Activated naive CD8-positive, alpha-beta T cell treated with anti-CD3 and anti-CD28 coated beads, Interleukin-2, amount 10 ng/mL, durations not matched to agents 7 days and 5 days (primary cell): ENCODE data around the gene EGFR. TPM values are rescaled to one million over a fixed set of nuclear protein-coding genes. Genes with fewer than 3 reads are reported as not detected.

ENCODE experiments used
- ATAC-seq: fragments of 150-1000 bp; cut with Tn5 transposase; one replicate; pipeline ENCODE4 v1.10.0; 2021; ENCODE audit warnings: low read depth, moderate library complexity
- POLR2A ChIA-PET: fragments of 350-600 bp; sonication (Branson Sonifier 250); formaldehyde crosslinking; loops from one replicate; lab custom pipeline; 2021; ENCODE audit warnings: antibody characterized with exemption; lab: Charles Lee
- DNase-seq: peaks from one replicate; pipeline ENCODE4 v3.0.0; 2021
- H3K27ac Mint-ChIP-seq: one replicate; pipeline ENCODE4 v1.8.0; 2022; ENCODE audit warnings: mild to moderate bottlenecking, mixed read lengths
- H3K27me3 Mint-ChIP-seq: one replicate; pipeline ENCODE4 v1.8.0; 2022; ENCODE audit warnings: mild to moderate bottlenecking, moderate library complexity, mixed read lengths
- H3K36me3 Mint-ChIP-seq: one replicate; pipeline ENCODE4 v1.8.0; 2021; ENCODE audit warnings: mild to moderate bottlenecking, mixed read lengths
- H3K4me1 Mint-ChIP-seq: one replicate; pipeline ENCODE4 v1.8.0; 2021; ENCODE audit warnings: mixed read lengths
- H3K4me3 Mint-ChIP-seq: one replicate; pipeline ENCODE4 v1.8.0; 2022; ENCODE audit warnings: mild to moderate bottlenecking, moderate library complexity, mixed read lengths
- H3K9me3 Mint-ChIP-seq: one replicate; pipeline ENCODE4 v1.8.0; 2021; ENCODE audit warnings: mixed read lengths
- total RNA-seq, 2 experiments: library from RNA; stranded (reverse); gene quantifications; one replicate each; pipeline ENCODE4 v1.2.3, GENCODE V29; 2021

EGFR gene
- total RNA-seq, 2 experiments from 2014 or later, result not detected

- Mint-ChIP-seq H3K4me1 (no peaks in the 10 kb centered on the region), H3K27me3 (no peaks in the 10 kb centered on the region), H3K27ac (no peak overlapping the region), H3K9me3 (no peaks in the 10 kb centered on the region), H3K36me3 (no peaks in the 10 kb centered on the region), H3K4me3 (no peak overlapping the region)
- no peak for DNase-seq
- POLR2A ChIA-PET, result no interaction called here
- no peak for ATAC-seq
These were observed 114.2 kb downstream of the EGFR start for GRCh38 chr7:55132890-55133551.

GRCh38 chr7:55133630-55134358 is 115.0 kb downstream of the EGFR start:
- H3K4me3 Mint-ChIP-seq, result no peak overlapping the region
- no peaks in the 10 kb centered on the region for H3K27me3 Mint-ChIP-seq
- H3K4me1 Mint-ChIP-seq, result no peaks in the 10 kb centered on the region
- POLR2A ChIA-PET, result no interaction called here
- ATAC-seq, result no peak
- H3K27ac Mint-ChIP-seq, result no peak overlapping the region
- DNase-seq, result no peak
- peaks cover 2% of the 10 kb centered on the region for H3K9me3 Mint-ChIP-seq
- H3K36me3 Mint-ChIP-seq, result no peaks in the 10 kb centered on the region

- Mint-ChIP-seq H3K27ac (no peak overlapping the region), H3K36me3 (no peaks in the 10 kb centered on the region), H3K4me1 (no peaks in the 10 kb centered on the region), H3K27me3 (no peaks in the 10 kb centered on the region), H3K4me3 (no peak overlapping the region), H3K9me3 (peaks cover 4% of the 10 kb centered on the region)
- DNase-seq (no peak), ATAC-seq (no peak)
- POLR2A ChIA-PET, result no interaction called here
These were observed 115.5 kb downstream of the EGFR start for GRCh38 chr7:55134359-55134725.

- Mint-ChIP-seq H3K4me3 (no peak overlapping the region), H3K9me3 (peaks cover 4% of the 10 kb centered on the region), H3K4me1 (no peaks in the 10 kb centered on the region), H3K36me3 (no peaks in the 10 kb centered on the region), H3K27me3 (no peaks in the 10 kb centered on the region), H3K27ac (no peak overlapping the region)
- DNase-seq (no peak), ATAC-seq (no peak)
- POLR2A ChIA-PET, result no interaction called here
These were observed 116.0 kb downstream of the EGFR start for GRCh38 chr7:55134786-55135185.

- ATAC-seq, result no peak
- Mint-ChIP-seq H3K36me3 (no peaks in the 10 kb centered on the region), H3K9me3 (peaks cover 4% of the 10 kb centered on the region), H3K4me1 (no peaks in the 10 kb centered on the region), H3K27ac (no peak overlapping the region), H3K27me3 (no peaks in the 10 kb centered on the region), H3K4me3 (no peak overlapping the region)
- DNase-seq, result no peak
- POLR2A ChIA-PET, result no interaction called here
These were observed 116.6 kb downstream of the EGFR start for GRCh38 chr7:55135462-55135861.

GRCh38 chr7:55138663-55139062 is 119.8 kb downstream of the EGFR start:
- ATAC-seq (no peak), DNase-seq (no peak)
- Mint-ChIP-seq H3K27me3 (peaks cover 2% of the 10 kb centered on the region), H3K27ac (no peak overlapping the region), H3K4me3 (no peak overlapping the region), H3K36me3 (no peaks in the 10 kb centered on the region), H3K9me3 (peaks cover 4% of the 10 kb centered on the region), H3K4me1 (no peaks in the 10 kb centered on the region)
- POLR2A ChIA-PET, result no interaction called here

- Mint-ChIP-seq H3K27me3 (peaks cover 2% of the 10 kb centered on the region), H3K4me3 (no peak overlapping the region), H3K27ac (no peak overlapping the region), H3K9me3 (peaks cover 4% of the 10 kb centered on the region), H3K36me3 (no peaks in the 10 kb centered on the region), H3K4me1 (no peaks in the 10 kb centered on the region)
- POLR2A ChIA-PET, result no interaction called here
- DNase-seq, result no peak
- no peak for ATAC-seq
These were observed 121.6 kb downstream of the EGFR start for GRCh38 chr7:55140221-55140940.

GRCh38 chr7:55140941-55141278 is 122.1 kb downstream of the EGFR start:
- POLR2A ChIA-PET, result no interaction called here
- Mint-ChIP-seq H3K27ac (no peak overlapping the region), H3K36me3 (no peaks in the 10 kb centered on the region), H3K27me3 (peaks cover 2% of the 10 kb centered on the region), H3K4me3 (no peak overlapping the region), H3K4me1 (no peaks in the 10 kb centered on the region), H3K9me3 (peaks cover 4% of the 10 kb centered on the region)
- DNase-seq, result no peak
- no peak for ATAC-seq

GRCh38 chr7:55142919-55143600 is 124.2 kb downstream of the EGFR start:
- Mint-ChIP-seq H3K27me3 (peaks cover 2% of the 10 kb centered on the region), H3K9me3 (peaks cover 5% of the 10 kb centered on the region), H3K4me1 (no peaks in the 10 kb centered on the region), H3K36me3 (no peaks in the 10 kb centered on the region), H3K4me3 (no peak overlapping the region), H3K27ac (no peak overlapping the region)
- POLR2A ChIA-PET, result no interaction called here
- no peak for ATAC-seq
- DNase-seq, result no peak

- Mint-ChIP-seq H3K4me1 (no peaks in the 10 kb centered on the region), H3K36me3 (no peaks in the 10 kb centered on the region), H3K27me3 (peaks cover 2% of the 10 kb centered on the region), H3K27ac (no peak overlapping the region), H3K9me3 (peaks cover 1% of the 10 kb centered on the region), H3K4me3 (no peak overlapping the region)
- POLR2A ChIA-PET, result no interaction called here
- ATAC-seq (no peak), DNase-seq (no peak)
These were observed 125.8 kb downstream of the EGFR start for GRCh38 chr7:55144333-55145317.

- Mint-ChIP-seq H3K27me3 (peaks cover 2% of the 10 kb centered on the region), H3K9me3 (peaks cover 1% of the 10 kb centered on the region), H3K36me3 (no peaks in the 10 kb centered on the region), H3K4me1 (no peaks in the 10 kb centered on the region), H3K4me3 (no peak overlapping the region), H3K27ac (no peak overlapping the region)
- no peak for DNase-seq
- no peak for ATAC-seq
- POLR2A ChIA-PET, result no interaction called here
These were observed 126.8 kb downstream of the EGFR start for GRCh38 chr7:55145606-55146005.

- DNase-seq (no peak), ATAC-seq (no peak)
- peaks cover 1% of the 10 kb centered on the region for H3K9me3 Mint-ChIP-seq
These were observed 128.3 kb downstream of the EGFR start for GRCh38 chr7:55147101-55147500.

GRCh38 chr7:55147736-55148135 is 128.9 kb downstream of the EGFR start:
- no peaks in the 10 kb centered on the region for H3K36me3 Mint-ChIP-seq
- POLR2A ChIA-PET, result no interaction called here
- peaks cover 1% of the 10 kb centered on the region for H3K9me3 Mint-ChIP-seq
- ATAC-seq (no peak), DNase-seq (no peak)
- H3K27me3 Mint-ChIP-seq, result no peaks in the 10 kb centered on the region
- H3K4me1 Mint-ChIP-seq, result no peaks in the 10 kb centered on the region
- no peak overlapping the region for H3K4me3 Mint-ChIP-seq
- no peak overlapping the region for H3K27ac Mint-ChIP-seq

More at GRCh38 chr7:55147101-55147500, 128.3 kb downstream of the EGFR start:
- POLR2A ChIA-PET, result no interaction called here
- Mint-ChIP-seq H3K27me3 (no peaks in the 10 kb centered on the region), H3K4me3 (no peak overlapping the region), H3K27ac (no peak overlapping the region), H3K4me1 (no peaks in the 10 kb centered on the region), H3K36me3 (no peaks in the 10 kb centered on the region)
